IPS-20b (cell line): ENCODE data around the gene NUB1.

Experiments
- H3K27ac ChIP-seq: one replicate; pipeline ENCODE4 v1.5.1; 2013; ENCODE audit warnings: low read length
- H3K27me3 ChIP-seq: 2 replicates; pipeline ENCODE4 v1.6.1; 2013; ENCODE audit warnings: mild to moderate bottlenecking, low read length, inconsistent platforms; ENCODE audit not compliant: insufficient read depth
- H3K36me3 ChIP-seq: 2 replicates; pipeline ENCODE4 v1.6.1; 2013; ENCODE audit warnings: low read depth, mild to moderate bottlenecking, inconsistent platforms, low read length, moderate library complexity; ENCODE audit not compliant: insufficient read depth
- H3K4me1 ChIP-seq: 2 replicates; pipeline ENCODE4 v1.6.1; 2013; ENCODE audit warnings: mild to moderate bottlenecking, control low read depth, inconsistent platforms, low read length, moderate library complexity; ENCODE audit not compliant: insufficient read depth
- H3K4me3 ChIP-seq: 2 replicates; pipeline ENCODE4 v1.5.1; 2013; ENCODE audit warnings: mild to moderate bottlenecking, low read length, inconsistent platforms
- H3K9ac ChIP-seq: 2 replicates; pipeline ENCODE4 v1.6.1; 2013; ENCODE audit warnings: low read depth, mild to moderate bottlenecking, inconsistent platforms, low read length, moderate library complexity
- H3K9me3 ChIP-seq: 2 replicates; pipeline ENCODE4 v1.6.1; 2013; ENCODE audit warnings: mild to moderate bottlenecking, low read depth, low read length, inconsistent platforms; ENCODE audit not compliant: insufficient read depth

NUB1 gene

DNA sequence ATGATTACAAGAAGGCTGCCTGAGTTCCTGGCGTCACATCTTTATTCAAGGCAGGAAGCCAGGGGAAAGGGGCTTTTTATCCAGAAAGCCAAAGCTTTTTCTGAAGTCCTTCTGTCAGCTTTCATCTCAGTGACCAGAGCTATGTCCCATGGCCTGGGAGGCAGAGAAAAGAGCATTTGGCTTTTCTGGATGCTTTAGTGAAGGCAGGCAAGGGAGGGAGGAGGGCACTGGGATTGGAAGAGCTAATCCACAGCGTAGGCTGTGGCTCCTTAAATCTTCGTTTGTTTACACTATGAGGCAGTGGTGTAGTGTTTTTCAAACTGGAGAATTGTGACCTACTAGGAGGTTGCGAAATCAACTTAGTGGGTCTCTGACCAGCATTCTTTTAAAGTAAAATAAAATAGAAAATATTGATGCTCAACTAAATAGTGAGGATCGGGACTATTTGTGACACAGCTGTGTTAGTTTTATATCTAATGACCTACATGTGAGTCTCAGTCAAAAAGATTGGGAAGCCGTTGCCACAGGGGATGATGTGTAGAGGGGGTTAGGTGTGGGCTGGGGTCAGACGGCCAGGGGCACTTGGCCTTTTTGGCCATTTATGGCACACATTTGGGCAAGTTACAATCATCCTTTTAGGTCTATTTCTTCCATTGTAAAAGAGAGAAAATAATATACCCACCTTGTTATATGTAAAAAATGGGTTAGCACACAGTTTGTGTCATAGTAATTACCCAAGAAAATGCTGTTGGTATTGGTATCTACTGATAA lies 84.2 kb downstream of the NUB1 start:
- no peak overlapping the region for H3K9ac ChIP-seq
- H3K36me3 ChIP-seq, result no peaks in the 10 kb centered on the region
- H3K4me3 ChIP-seq, result no peak overlapping the region
- no peaks in the 10 kb centered on the region for H3K9me3 ChIP-seq
- peaks cover 21% of the 10 kb centered on the region; the same call in 1 of the 2 replicates for H3K4me1 ChIP-seq
- no peaks in the 10 kb centered on the region for H3K27me3 ChIP-seq
- no peak overlapping the region for H3K27ac ChIP-seq

GRCh38 chr7:151426441-151426903 lies 84.9 kb downstream of the NUB1 start:
- Histone ChIP-seq H3K27me3 (no peaks in the 10 kb centered on the region), H3K36me3 (no peaks in the 10 kb centered on the region), H3K27ac (no peak overlapping the region), H3K4me1 (peaks cover 21% of the 10 kb centered on the region; the same call in 1 of the 2 replicates), H3K9ac (no peak overlapping the region), H3K9me3 (no peaks in the 10 kb centered on the region), H3K4me3 (no peak overlapping the region)

- H3K36me3 ChIP-seq, result no peaks in the 10 kb centered on the region
- H3K9me3 ChIP-seq, result no peaks in the 10 kb centered on the region
- no peak overlapping the region for H3K9ac ChIP-seq
- no peak overlapping the region for H3K27ac ChIP-seq
- H3K27me3 ChIP-seq, result no peaks in the 10 kb centered on the region
- H3K4me3 ChIP-seq, result no peak overlapping the region
- H3K4me1 ChIP-seq, result peaks cover 21% of the 10 kb centered on the region; the same call in 1 of the 2 replicates
These were observed 85.5 kb downstream of the NUB1 start for GRCh38 chr7:151426904-151427704.

DNA sequence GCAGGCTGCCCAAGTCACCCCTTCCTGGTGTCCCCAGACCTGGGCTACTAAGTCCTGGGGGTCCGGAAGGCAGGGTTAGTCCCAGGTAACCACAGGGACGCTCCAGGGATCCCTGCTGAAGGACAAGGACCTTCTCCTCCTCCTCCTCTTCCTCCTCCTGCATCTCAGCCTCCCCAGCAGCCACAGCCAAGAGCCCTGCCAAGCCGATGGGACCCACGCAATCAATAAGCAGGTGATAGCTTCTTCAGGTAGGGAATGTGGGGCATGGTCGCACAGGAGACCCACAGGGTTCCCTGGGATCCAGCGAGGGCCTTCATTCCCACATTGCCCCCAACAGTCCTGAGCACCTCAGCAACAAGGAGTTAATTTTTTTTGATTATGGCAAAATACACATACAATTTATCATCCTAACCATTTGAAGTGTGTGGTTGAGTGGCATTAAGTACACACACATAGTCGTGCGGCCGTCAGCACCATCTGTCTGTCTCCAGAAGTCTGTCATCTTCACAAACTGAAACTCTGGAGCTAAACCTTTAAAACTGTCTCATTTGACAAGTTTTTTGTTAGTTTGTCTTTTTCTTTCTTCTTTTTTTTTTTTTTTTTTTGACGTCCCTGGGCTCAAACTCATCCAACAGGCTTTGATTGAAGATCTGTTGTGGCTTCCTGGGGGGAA lies 86.2 kb downstream of the NUB1 start:
- no peak overlapping the region for H3K27ac ChIP-seq
- peaks cover 21% of the 10 kb centered on the region; the same call in 1 of the 2 replicates for H3K4me1 ChIP-seq

More for the DNA sequence above, 86.2 kb downstream of the NUB1 start:
- no peak overlapping the region for H3K9ac ChIP-seq
- H3K4me3 ChIP-seq, result no peak overlapping the region
- H3K9me3 ChIP-seq, result no peaks in the 10 kb centered on the region
- no peaks in the 10 kb centered on the region for H3K27me3 ChIP-seq
- H3K36me3 ChIP-seq, result no peaks in the 10 kb centered on the region
